ENCODE results near the gene COMMD6. TPM values are rescaled to one million over a fixed set of nuclear protein-coding genes. Genes with fewer than 3 reads are reported as not detected.

Gene COMMD6
- total and polyA plus RNA-seq, 9 of the 15 experiments (the other 6 are each of a cell fraction or from before 2014, with no cell fraction given): 32.6 to 116 (median 65.0) TPM

DNA sequence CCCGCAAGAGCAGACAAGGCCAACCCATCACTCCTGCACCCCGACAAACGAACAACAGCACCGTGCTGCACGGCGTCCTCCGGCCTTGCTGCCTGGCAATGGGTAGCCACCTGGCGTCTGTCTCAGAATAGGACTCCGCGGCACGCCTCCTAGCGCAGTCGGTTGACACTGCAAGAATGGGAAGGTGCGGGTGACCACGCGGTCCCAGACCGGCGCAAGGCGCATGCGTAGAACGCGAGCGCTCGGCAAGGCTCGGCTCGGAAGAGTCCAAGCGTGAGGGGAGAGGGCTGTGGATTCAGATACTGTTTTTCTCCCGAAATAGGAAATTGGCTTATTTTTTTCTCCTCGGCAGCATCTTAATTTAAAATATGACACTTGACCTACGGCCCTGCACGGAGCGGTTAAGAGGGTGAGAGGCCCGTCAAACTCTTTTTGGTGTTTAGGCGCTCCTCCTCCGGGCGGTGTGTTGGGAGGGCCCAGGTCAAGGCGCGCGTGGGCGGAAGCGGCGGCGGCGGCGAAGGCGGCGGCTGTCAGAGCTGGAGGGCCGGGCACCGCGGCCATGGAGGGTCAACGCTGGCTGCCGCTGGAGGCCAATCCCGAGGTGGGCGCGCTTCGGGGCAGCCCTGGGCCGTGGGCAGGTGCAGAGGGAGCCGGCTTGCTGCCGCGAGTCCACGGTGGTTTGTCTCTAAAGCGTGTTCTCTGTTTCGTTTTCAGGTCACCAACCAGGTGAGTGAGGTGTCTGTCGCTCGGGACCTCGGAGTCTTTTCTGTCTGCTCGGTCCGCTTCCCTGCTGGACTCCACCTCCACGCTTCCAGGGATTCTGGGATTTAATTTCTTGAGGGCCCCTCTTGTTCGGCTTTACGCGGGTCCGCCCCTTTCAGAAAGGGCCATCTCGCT, 11.9 kb upstream of the COMMD6 start, which contains the start of gene UCHL3 (continued):
- TF ChIP-seq, protein P1, sequence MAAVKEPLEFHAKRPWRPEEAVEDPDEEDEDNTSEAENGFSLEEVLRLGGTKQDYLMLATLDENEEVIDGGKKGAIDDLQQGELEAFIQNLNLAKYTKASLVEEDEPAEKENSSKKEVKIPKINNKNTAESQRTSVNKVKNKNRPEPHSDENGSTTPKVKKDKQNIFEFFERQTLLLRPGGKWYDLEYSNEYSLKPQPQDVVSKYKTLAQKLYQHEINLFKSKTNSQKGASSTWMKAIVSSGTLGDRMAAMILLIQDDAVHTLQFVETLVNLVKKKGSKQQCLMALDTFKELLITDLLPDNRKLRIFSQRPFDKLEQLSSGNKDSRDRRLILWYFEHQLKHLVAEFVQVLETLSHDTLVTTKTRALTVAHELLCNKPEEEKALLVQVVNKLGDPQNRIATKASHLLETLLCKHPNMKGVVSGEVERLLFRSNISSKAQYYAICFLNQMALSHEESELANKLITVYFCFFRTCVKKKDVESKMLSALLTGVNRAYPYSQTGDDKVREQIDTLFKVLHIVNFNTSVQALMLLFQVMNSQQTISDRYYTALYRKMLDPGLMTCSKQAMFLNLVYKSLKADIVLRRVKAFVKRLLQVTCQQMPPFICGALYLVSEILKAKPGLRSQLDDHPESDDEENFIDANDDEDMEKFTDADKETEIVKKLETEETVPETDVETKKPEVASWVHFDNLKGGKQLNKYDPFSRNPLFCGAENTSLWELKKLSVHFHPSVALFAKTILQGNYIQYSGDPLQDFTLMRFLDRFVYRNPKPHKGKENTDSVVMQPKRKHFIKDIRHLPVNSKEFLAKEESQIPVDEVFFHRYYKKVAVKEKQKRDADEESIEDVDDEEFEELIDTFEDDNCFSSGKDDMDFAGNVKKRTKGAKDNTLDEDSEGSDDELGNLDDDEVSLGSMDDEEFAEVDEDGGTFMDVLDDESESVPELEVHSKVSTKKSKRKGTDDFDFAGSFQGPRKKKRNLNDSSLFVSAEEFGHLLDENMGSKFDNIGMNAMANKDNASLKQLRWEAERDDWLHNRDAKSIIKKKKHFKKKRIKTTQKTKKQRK (IDR thresholded peaks at IDR 0.05; ENCODE audit: borderline replicate concordance, low read depth, low read length): no peak
- TF ChIP-seq TOE1 (IDR thresholded peaks at IDR 0.05; ENCODE audit: borderline replicate concordance) (peak; percentile 90), TOE1 (CRISPR knock-in tag; IDR thresholded peaks at IDR 0.05; ENCODE audit: borderline replicate concordance, low read depth) (no peak; the same call in 1 of the 2 replicates), L3MBTL2 (IDR thresholded peaks at IDR 0.05) (peak; percentile 81; the same call in 1 of the 2 replicates), TBL1XR1 (IDR thresholded peaks at IDR 0.05; ENCODE audit: low read length in 2 of 2) (no peak), PTRF (tag; IDR thresholded peaks at IDR 0.05) (no peak), FOXM1 (IDR thresholded peaks at IDR 0.05; ENCODE audit: low read depth) (no peak), FOXM1 (CRISPR knock-in tag; IDR thresholded peaks at IDR 0.05; ENCODE audit: low read depth) (no peak)
- TF ChIP-seq, protein P2, sequence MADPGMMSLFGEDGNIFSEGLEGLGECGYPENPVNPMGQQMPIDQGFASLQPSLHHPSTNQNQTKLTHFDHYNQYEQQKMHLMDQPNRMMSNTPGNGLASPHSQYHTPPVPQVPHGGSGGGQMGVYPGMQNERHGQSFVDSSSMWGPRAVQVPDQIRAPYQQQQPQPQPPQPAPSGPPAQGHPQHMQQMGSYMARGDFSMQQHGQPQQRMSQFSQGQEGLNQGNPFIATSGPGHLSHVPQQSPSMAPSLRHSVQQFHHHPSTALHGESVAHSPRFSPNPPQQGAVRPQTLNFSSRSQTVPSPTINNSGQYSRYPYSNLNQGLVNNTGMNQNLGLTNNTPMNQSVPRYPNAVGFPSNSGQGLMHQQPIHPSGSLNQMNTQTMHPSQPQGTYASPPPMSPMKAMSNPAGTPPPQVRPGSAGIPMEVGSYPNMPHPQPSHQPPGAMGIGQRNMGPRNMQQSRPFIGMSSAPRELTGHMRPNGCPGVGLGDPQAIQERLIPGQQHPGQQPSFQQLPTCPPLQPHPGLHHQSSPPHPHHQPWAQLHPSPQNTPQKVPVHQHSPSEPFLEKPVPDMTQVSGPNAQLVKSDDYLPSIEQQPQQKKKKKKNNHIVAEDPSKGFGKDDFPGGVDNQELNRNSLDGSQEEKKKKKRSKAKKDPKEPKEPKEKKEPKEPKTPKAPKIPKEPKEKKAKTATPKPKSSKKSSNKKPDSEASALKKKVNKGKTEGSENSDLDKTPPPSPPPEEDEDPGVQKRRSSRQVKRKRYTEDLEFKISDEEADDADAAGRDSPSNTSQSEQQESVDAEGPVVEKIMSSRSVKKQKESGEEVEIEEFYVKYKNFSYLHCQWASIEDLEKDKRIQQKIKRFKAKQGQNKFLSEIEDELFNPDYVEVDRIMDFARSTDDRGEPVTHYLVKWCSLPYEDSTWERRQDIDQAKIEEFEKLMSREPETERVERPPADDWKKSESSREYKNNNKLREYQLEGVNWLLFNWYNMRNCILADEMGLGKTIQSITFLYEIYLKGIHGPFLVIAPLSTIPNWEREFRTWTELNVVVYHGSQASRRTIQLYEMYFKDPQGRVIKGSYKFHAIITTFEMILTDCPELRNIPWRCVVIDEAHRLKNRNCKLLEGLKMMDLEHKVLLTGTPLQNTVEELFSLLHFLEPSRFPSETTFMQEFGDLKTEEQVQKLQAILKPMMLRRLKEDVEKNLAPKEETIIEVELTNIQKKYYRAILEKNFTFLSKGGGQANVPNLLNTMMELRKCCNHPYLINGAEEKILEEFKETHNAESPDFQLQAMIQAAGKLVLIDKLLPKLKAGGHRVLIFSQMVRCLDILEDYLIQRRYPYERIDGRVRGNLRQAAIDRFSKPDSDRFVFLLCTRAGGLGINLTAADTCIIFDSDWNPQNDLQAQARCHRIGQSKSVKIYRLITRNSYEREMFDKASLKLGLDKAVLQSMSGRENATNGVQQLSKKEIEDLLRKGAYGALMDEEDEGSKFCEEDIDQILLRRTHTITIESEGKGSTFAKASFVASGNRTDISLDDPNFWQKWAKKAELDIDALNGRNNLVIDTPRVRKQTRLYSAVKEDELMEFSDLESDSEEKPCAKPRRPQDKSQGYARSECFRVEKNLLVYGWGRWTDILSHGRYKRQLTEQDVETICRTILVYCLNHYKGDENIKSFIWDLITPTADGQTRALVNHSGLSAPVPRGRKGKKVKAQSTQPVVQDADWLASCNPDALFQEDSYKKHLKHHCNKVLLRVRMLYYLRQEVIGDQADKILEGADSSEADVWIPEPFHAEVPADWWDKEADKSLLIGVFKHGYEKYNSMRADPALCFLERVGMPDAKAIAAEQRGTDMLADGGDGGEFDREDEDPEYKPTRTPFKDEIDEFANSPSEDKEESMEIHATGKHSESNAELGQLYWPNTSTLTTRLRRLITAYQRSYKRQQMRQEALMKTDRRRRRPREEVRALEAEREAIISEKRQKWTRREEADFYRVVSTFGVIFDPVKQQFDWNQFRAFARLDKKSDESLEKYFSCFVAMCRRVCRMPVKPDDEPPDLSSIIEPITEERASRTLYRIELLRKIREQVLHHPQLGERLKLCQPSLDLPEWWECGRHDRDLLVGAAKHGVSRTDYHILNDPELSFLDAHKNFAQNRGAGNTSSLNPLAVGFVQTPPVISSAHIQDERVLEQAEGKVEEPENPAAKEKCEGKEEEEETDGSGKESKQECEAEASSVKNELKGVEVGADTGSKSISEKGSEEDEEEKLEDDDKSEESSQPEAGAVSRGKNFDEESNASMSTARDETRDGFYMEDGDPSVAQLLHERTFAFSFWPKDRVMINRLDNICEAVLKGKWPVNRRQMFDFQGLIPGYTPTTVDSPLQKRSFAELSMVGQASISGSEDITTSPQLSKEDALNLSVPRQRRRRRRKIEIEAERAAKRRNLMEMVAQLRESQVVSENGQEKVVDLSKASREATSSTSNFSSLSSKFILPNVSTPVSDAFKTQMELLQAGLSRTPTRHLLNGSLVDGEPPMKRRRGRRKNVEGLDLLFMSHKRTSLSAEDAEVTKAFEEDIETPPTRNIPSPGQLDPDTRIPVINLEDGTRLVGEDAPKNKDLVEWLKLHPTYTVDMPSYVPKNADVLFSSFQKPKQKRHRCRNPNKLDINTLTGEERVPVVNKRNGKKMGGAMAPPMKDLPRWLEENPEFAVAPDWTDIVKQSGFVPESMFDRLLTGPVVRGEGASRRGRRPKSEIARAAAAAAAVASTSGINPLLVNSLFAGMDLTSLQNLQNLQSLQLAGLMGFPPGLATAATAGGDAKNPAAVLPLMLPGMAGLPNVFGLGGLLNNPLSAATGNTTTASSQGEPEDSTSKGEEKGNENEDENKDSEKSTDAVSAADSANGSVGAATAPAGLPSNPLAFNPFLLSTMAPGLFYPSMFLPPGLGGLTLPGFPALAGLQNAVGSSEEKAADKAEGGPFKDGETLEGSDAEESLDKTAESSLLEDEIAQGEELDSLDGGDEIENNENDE (IDR thresholded peaks at IDR 0.05; ENCODE audit: low read depth, low read length): no peak

Measured in K562 (cell line).